HepG2 (cell line): ENCODE data around the gene TSPAN15. TPM values are rescaled to one million over a fixed set of nuclear protein-coding genes. Genes with fewer than 3 reads are reported as not detected.

Source experiments
- BCL6 ChIP-seq: IDR thresholded peaks from 2 replicates; pipeline ENCODE4 v1.6.1; 2016; ENCODE audit warnings: missing genetic modification reagents, missing compliant biosample characterization
- FOXK1 ChIP-seq: sonication (generic); formaldehyde crosslinking; IDR thresholded peaks from 2 replicates; pipeline ENCODE4 v1.4.0; 2020; ENCODE audit warnings: low read depth, missing genetic modification reagents, borderline replicate concordance
- FOXO1 ChIP-seq: sonication (generic); formaldehyde crosslinking; IDR thresholded peaks from 2 replicates; pipeline ENCODE4 v1.4.0; 2020; ENCODE audit warnings: missing genetic modification reagents
- FOXP1 ChIP-seq, 2 experiments: fragments of 450-650 bp in 1 of 2; IDR thresholded peaks; 2 replicates each; pipeline ENCODE4 v1.6.1; 2017 to 2018; ENCODE audit warnings: antibody characterized with exemption in 1 of 2
- HMG20A ChIP-seq: IDR thresholded peaks from 2 replicates; pipeline ENCODE4 v1.6.1; 2016; ENCODE audit warnings: borderline replicate concordance
- HNF4G ChIP-seq, 2 experiments: sonication (generic) in 1 of 2; formaldehyde crosslinking in 1 of 2; IDR thresholded peaks; 2 replicates each; pipeline versions ENCODE4 v1.4.0 to v1.6.1; 2011 to 2020; ENCODE audit warnings: borderline replicate concordance in 2 of 2, low read depth in 2 of 2, mild to moderate bottlenecking in 2 of 2, low read length in 1 of 2, missing genetic modification reagents in 1 of 2, moderate library complexity in 1 of 2
- MBD4 ChIP-seq: IDR thresholded peaks from 2 replicates; pipeline ENCODE4 v1.6.1; 2012; ENCODE audit warnings: low read length, inconsistent platforms, borderline replicate concordance
- MED1 ChIP-seq: sonication (generic); formaldehyde crosslinking; IDR thresholded peaks from 2 replicates; pipeline ENCODE4 v1.4.0; 2020; ENCODE audit warnings: missing genetic modification reagents
- MIER3 ChIP-seq: IDR thresholded peaks from 2 replicates; pipeline ENCODE4 v1.6.1; 2016; ENCODE audit warnings: missing compliant biosample characterization, borderline replicate concordance
- NCOA2 ChIP-seq: sonication (generic); formaldehyde crosslinking; IDR thresholded peaks from 2 replicates; pipeline ENCODE4 v1.8.0; 2022; ENCODE audit warnings: inconsistent platforms
- RXRB ChIP-seq: IDR thresholded peaks from 2 replicates; pipeline ENCODE4 v1.6.1; 2016; ENCODE audit warnings: borderline replicate concordance, missing genetic modification reagents, missing compliant biosample characterization
- SIX1 ChIP-seq: sonication (generic); formaldehyde crosslinking; IDR thresholded peaks from 2 replicates; pipeline ENCODE4 v1.4.0; 2020; ENCODE audit warnings: missing genetic modification reagents, borderline replicate concordance
- SIX4 ChIP-seq: sonication (generic); formaldehyde crosslinking; IDR thresholded peaks from 2 replicates; pipeline ENCODE4 v1.4.0; 2020; ENCODE audit warnings: missing genetic modification reagents
- XRCC5 ChIP-seq: fragments of 200-400 bp; formaldehyde crosslinking; optimal IDR thresholded peaks from 2 replicates; pipeline ENCODE3; 2017; ENCODE audit warnings: mild to moderate bottlenecking, low read length
- ZGPAT ChIP-seq: IDR thresholded peaks from 2 replicates; pipeline ENCODE4 v1.6.1; 2016; ENCODE audit warnings: mild to moderate bottlenecking
- ZMYM4 ChIP-seq: sonication (generic); formaldehyde crosslinking; IDR thresholded peaks from 2 replicates; pipeline ENCODE4 v1.8.1; 2023; ENCODE audit warnings: mild to moderate bottlenecking, missing genetic modification reagents
- ZNF263 ChIP-seq: sonication (generic); formaldehyde crosslinking; IDR thresholded peaks from 2 replicates; pipeline ENCODE4 v1.4.0; 2020; ENCODE audit warnings: missing genetic modification reagents
- ZNF362 ChIP-seq: sonication (generic); formaldehyde crosslinking; IDR thresholded peaks from 2 replicates; pipeline ENCODE4 v1.4.0; 2020; ENCODE audit warnings: missing genetic modification reagents, mild to moderate bottlenecking, borderline replicate concordance
- ZNF484 ChIP-seq: sonication (generic); formaldehyde crosslinking; IDR thresholded peaks from 2 replicates; pipeline ENCODE4 v1.5.1; 2020; ENCODE audit warnings: mild to moderate bottlenecking, low read depth, missing genetic modification reagents, borderline replicate concordance
- ZNF687 ChIP-seq: sonication (generic); formaldehyde crosslinking; IDR thresholded peaks from 2 replicates; pipeline ENCODE4 v1.5.1; 2020; ENCODE audit warnings: mild to moderate bottlenecking, missing genetic modification reagents, moderate library complexity
- ZSCAN9 ChIP-seq: IDR thresholded peaks from 2 replicates; pipeline ENCODE4 v1.6.1; 2016; ENCODE audit warnings: borderline replicate concordance
- polyA plus RNA-seq, 8 experiments: library from polyadenylated mRNA; depleted of rRNA in 3 of 8; stranded (reverse) in 7 of 8; unstranded in 1 of 8; fragments of >200 nt; fragmentation: Illumina TruSeq in 4 of 8; extraction: Trizol in 4 of 8; gene quantifications; 2 replicates each; pipeline versions ENCODE4 v1.2.1 to v1.2.3, GENCODE V29; 2011 to 2016; ENCODE audit warnings: low read depth in 4 of 8, missing spikeins in 1 of 8, mixed read lengths in 1 of 8; ENCODE audit not compliant: insufficient read depth in 1 of 8
- total RNA-seq, 5 experiments: library from RNA; depleted of rRNA; stranded (reverse); fragments of >200 nt; fragmentation: Illumina TruSeq; extraction: Trizol; gene quantifications; 2 replicates each; pipeline ENCODE4 v1.2.3, GENCODE V29; 2016; ENCODE audit warnings: low read depth in 1 of 5
- TF ChIP-seq, protein P1 (sequence below): sonication (generic); formaldehyde crosslinking; IDR thresholded peaks from 2 replicates; pipeline ENCODE4 v1.4.0; 2020; ENCODE audit warnings: missing genetic modification reagents, low read depth, mild to moderate bottlenecking, borderline replicate concordance

TSPAN15 gene
- total and polyA plus RNA-seq, 2 of the 13 experiments (the other 11 are each of a cell fraction or from before 2014, with no cell fraction given): 0.27 to 3.2 TPM

GRCh38 chr10:69418052-69418752 is 33.1 kb upstream of the TSPAN15 start (continued):
- TF ChIP-seq ZGPAT (CRISPR knock-in tag): peak; percentile 54; the same call in 1 of the 2 replicates
- TF ChIP-seq, protein P1, sequence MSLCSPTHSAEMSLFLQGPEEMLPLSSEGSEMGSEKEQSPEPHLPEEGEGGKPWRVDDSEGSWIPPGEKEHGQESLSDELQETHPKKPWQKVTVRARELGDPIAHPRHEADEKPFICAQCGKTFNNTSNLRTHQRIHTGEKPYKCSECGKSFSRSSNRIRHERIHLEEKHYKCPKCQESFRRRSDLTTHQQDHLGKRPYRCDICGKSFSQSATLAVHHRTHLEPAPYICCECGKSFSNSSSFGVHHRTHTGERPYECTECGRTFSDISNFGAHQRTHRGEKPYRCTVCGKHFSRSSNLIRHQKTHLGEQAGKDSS: peak; percentile 39; the same call in 1 of the 2 replicates
- no peak for TF ChIP-seq ZNF484 (CRISPR knock-in tag)
- TF ChIP-seq NCOA2 (CRISPR knock-in tag): peak; percentile 75
- no peak for TF ChIP-seq ZNF362 (CRISPR knock-in tag)
- peak; percentile 75 for TF ChIP-seq XRCC5
- peak; percentile 61; the same call in 1 of the 2 replicates for TF ChIP-seq ZNF263 (CRISPR knock-in tag)
- peak; percentile 77 for TF ChIP-seq HMG20A (CRISPR knock-in tag)
- peak; percentile 66 for TF ChIP-seq FOXO1 (CRISPR knock-in tag)
- TF ChIP-seq SIX4 (CRISPR knock-in tag): 0 out of 2 replicates have a peak, but pooled peaks have one; percentile 16
- TF ChIP-seq FOXP1 (IDR thresholded peaks at IDR 0.05): no peak
- TF ChIP-seq FOXP1 (CRISPR knock-in tag; IDR thresholded peaks at IDR 0.05): peak; percentile 12; the same call in 1 of the 2 replicates
- peak; percentile 39; the same call in 1 of the 2 replicates for TF ChIP-seq MIER3 (CRISPR knock-in tag)
- TF ChIP-seq ZNF687 (CRISPR knock-in tag): peak; percentile 57
- peak; percentile 50; the same call in 1 of the 2 replicates for TF ChIP-seq RXRB (CRISPR knock-in tag)
- TF ChIP-seq FOXK1 (CRISPR knock-in tag): peak; percentile 80; the same call in 1 of the 2 replicates
- peak; percentile 85 for TF ChIP-seq HNF4G (IDR thresholded peaks at IDR 0.05; ENCODE audit: borderline replicate concordance, low read depth, low read length)
- TF ChIP-seq HNF4G (CRISPR knock-in tag; IDR thresholded peaks at IDR 0.05; ENCODE audit: borderline replicate concordance, low read depth): peak; percentile 83; the same call in 1 of the 2 replicates
- peak; percentile 31; the same call in 1 of the 2 replicates for TF ChIP-seq ZMYM4
- TF ChIP-seq ZSCAN9 (CRISPR knock-in tag): 0 out of 2 replicates have a peak, but pooled peaks have one; percentile 40
- no peak for TF ChIP-seq SIX1 (CRISPR knock-in tag)
- no peak for TF ChIP-seq MBD4
- peak; percentile 21; the same call in 1 of the 2 replicates for TF ChIP-seq MED1 (CRISPR knock-in tag)
- peak; percentile 33; the same call in 1 of the 2 replicates for TF ChIP-seq BCL6 (CRISPR knock-in tag)
